ENCODE results near the gene LRP1B. TPM values are rescaled to one million over a fixed set of nuclear protein-coding genes. Genes with fewer than 3 reads are reported as not detected.

LRP1B gene
- total RNA-seq, 2 donors from 2014 or later = 0.91 to 1.2 TPM

GRCh38 chr2:141957827-141958450 lies 172.9 kb downstream of the LRP1B start:
- Histone ChIP-seq H3K36me3 (no peaks in the 10 kb centered on the region), H3K4me1 (replicated peaks) (no peaks in the 10 kb centered on the region), H3K27ac (no peak overlapping the region), H3K4me3 (no peak overlapping the region), H3K9me3 (no peaks in the 10 kb centered on the region), H3K27me3 (replicated peaks; ENCODE audit: insufficient read depth) (no peaks in the 10 kb centered on the region)
- WGBS = 22% methylated on average over 1 of the region's 1 CpG
- no peak for TF ChIP-seq CTCF (IDR thresholded peaks at IDR 0.05)
- TF ChIP-seq POLR2AphosphoS5 (IDR thresholded peaks at IDR 0.05) = no peak
- intact Hi-C loops (cut with DNase I) = no loop called here
- DNase-seq (ENCODE audit: low spot score) = no peak

GRCh38 chr2:141957321-141957720 lies 173.5 kb downstream of the LRP1B start:
- no peak overlapping the region for H3K4me3 ChIP-seq
- no peak overlapping the region for H3K27ac ChIP-seq
- DNase-seq (ENCODE audit: low spot score) = no peak
- intact Hi-C loops (cut with DNase I) = no loop called here
- no peaks in the 10 kb centered on the region for H3K4me1 ChIP-seq (replicated peaks)
- no peaks in the 10 kb centered on the region for H3K36me3 ChIP-seq
- TF ChIP-seq POLR2AphosphoS5 (IDR thresholded peaks at IDR 0.05) = no peak
- TF ChIP-seq CTCF (IDR thresholded peaks at IDR 0.05) = no peak
- TF ChIP-seq POLR2A (IDR thresholded peaks at IDR 0.05) = no peak
- no peaks in the 10 kb centered on the region for H3K27me3 ChIP-seq (replicated peaks; ENCODE audit: insufficient read depth)
- no peaks in the 10 kb centered on the region for H3K9me3 ChIP-seq
- WGBS = 43% methylated on average over 5 of the region's 5 CpGs

- 92% methylated on average over 6 of the region's 6 CpGs for WGBS
- Histone ChIP-seq H3K9me3 (no peaks in the 10 kb centered on the region), H3K27ac (no peak overlapping the region), H3K36me3 (no peaks in the 10 kb centered on the region), H3K4me1 (replicated peaks) (no peaks in the 10 kb centered on the region), H3K4me3 (no peak overlapping the region), H3K27me3 (replicated peaks; ENCODE audit: insufficient read depth) (no peaks in the 10 kb centered on the region)
- intact Hi-C loops (cut with DNase I) = no loop called here
- no peak for DNase-seq (ENCODE audit: low spot score)
- no peak for TF ChIP-seq POLR2A (IDR thresholded peaks at IDR 0.05)
- TF ChIP-seq CTCF (IDR thresholded peaks at IDR 0.05) = no peak
- TF ChIP-seq POLR2AphosphoS5 (IDR thresholded peaks at IDR 0.05) = no peak
Observed at GRCh38 chr2:141947396-141948114, 183.3 kb downstream of the LRP1B start.

GRCh38 chr2:141946016-141946415 lies 184.8 kb downstream of the LRP1B start:
- Histone ChIP-seq H3K27me3 (replicated peaks; ENCODE audit: insufficient read depth) (no peaks in the 10 kb centered on the region), H3K9me3 (no peaks in the 10 kb centered on the region), H3K4me3 (no peak overlapping the region), H3K36me3 (no peaks in the 10 kb centered on the region), H3K27ac (no peak overlapping the region), H3K4me1 (replicated peaks) (no peaks in the 10 kb centered on the region)
- intact Hi-C loops (cut with DNase I) = no loop called here
- TF ChIP-seq POLR2A (IDR thresholded peaks at IDR 0.05) = no peak
- no peak for TF ChIP-seq CTCF (IDR thresholded peaks at IDR 0.05)
- no peak for TF ChIP-seq POLR2AphosphoS5 (IDR thresholded peaks at IDR 0.05)
- 95% methylated on average over 3 of the region's 3 CpGs for WGBS
- DNase-seq (ENCODE audit: low spot score) = no peak

GRCh38 chr2:141943918-141944317 lies 186.9 kb downstream of the LRP1B start:
- intact Hi-C loops (cut with DNase I) = no loop called here
- 30% methylated on average over 7 of the region's 7 CpGs for WGBS
- no peak overlapping the region for H3K4me3 ChIP-seq
- H3K36me3 ChIP-seq = no peaks in the 10 kb centered on the region
- no peak for DNase-seq (ENCODE audit: low spot score)
- TF ChIP-seq CTCF (IDR thresholded peaks at IDR 0.05) (no peak), POLR2A (IDR thresholded peaks at IDR 0.05) (no peak), POLR2AphosphoS5 (IDR thresholded peaks at IDR 0.05) (no peak)
- H3K9me3 ChIP-seq = no peaks in the 10 kb centered on the region
- H3K27me3 ChIP-seq (replicated peaks; ENCODE audit: insufficient read depth) = no peaks in the 10 kb centered on the region
- no peaks in the 10 kb centered on the region for H3K4me1 ChIP-seq (replicated peaks)
- no peak overlapping the region for H3K27ac ChIP-seq
